ENCODE data around the gene NSMCE3. TPM values are rescaled to one million over a fixed set of nuclear protein-coding genes. Genes with fewer than 3 reads are reported as not detected.
A peak's percentile ranks its signal among the peaks of the same experiment; 100 is the strongest.

Gene NSMCE3
- total and polyA plus RNA-seq, 2 experiments from 2014 or later: 9.7 to 10.0 TPM

DNA sequence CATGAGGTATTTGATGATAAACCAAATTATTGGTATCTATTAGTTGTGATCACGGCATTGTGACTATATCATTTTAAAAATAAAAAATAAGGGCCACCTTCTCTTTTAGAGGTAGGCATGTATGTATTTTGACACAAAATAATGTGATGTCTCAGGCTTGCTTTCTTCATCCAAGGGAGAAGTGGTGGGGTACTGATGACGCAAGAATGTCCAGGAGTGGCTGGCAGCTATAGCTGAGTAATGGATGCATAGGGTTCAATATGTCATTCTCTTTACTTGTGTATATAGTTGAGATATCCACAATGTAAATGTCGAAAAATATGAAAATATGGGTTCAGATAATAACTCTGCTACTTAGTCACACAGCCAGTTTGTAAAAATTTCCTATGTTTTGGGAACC, 46.8 kb upstream of the NSMCE3 start (continued):
- TF ChIP-seq ZNF331 (CRISPR knock-in tag; IDR thresholded peaks at IDR 0.05; ENCODE audit: low read depth) (no peak), EZH2phosphoT487 (IDR thresholded peaks at IDR 0.05; ENCODE audit: unreplicated experiment) (no peak), JUNB (IDR thresholded peaks at IDR 0.05; ENCODE audit: unreplicated experiment) (no peak), EZH2 (IDR thresholded peaks at IDR 0.05; ENCODE audit: low read depth, unreplicated experiment) (no peak), STAT1 (IDR thresholded peaks at IDR 0.05; ENCODE audit: unreplicated experiment) (no peak), ZNF114 (CRISPR knock-in tag; IDR thresholded peaks at IDR 0.05) (no peak)
- TF ChIP-seq, protein P1, sequence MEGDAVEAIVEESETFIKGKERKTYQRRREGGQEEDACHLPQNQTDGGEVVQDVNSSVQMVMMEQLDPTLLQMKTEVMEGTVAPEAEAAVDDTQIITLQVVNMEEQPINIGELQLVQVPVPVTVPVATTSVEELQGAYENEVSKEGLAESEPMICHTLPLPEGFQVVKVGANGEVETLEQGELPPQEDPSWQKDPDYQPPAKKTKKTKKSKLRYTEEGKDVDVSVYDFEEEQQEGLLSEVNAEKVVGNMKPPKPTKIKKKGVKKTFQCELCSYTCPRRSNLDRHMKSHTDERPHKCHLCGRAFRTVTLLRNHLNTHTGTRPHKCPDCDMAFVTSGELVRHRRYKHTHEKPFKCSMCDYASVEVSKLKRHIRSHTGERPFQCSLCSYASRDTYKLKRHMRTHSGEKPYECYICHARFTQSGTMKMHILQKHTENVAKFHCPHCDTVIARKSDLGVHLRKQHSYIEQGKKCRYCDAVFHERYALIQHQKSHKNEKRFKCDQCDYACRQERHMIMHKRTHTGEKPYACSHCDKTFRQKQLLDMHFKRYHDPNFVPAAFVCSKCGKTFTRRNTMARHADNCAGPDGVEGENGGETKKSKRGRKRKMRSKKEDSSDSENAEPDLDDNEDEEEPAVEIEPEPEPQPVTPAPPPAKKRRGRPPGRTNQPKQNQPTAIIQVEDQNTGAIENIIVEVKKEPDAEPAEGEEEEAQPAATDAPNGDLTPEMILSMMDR (conservative IDR thresholded peaks at IDR 0.05; ENCODE audit: low read depth in 2 of 2): no peak

DNA sequence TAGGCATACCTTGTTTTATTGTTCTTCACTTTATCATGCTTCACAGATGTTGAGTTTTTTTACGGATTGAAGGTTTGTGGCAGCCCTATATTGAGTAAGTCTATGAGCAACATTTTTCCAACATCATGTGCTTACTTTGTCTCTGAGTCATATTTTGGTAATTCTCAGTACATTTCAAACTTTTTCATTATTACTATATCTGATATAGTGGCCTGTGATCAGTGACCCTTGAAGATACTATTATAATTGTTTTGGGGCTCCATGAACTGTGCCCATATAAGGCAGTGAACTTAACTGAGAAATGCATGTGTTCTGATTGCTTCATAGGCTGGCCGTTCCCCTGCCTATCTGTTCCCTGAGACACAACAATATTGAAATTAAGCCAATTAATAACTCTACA, 42.8 kb upstream of the NSMCE3 start:
- peaks cover 4% of the 10 kb centered on the region; the same call in 1 of the 3 replicates for H3K4me1 Mint-ChIP-seq
- Histone ChIP-seq H3K27me3 (ENCODE audit: insufficient read depth) (no peaks in the 10 kb centered on the region), H3F3A (replicated peaks; ENCODE audit: low read depth) (no peaks in the 10 kb centered on the region), H3K27ac (ENCODE audit: low read depth) (no peak overlapping the region), H4K20me1 (replicated peaks; ENCODE audit: insufficient read depth) (no peaks in the 10 kb centered on the region), H3K4me2 (no peak overlapping the region), H2AFZ (no peak overlapping the region), H3K9me2 (ENCODE audit: insufficient read depth) (peaks cover 11% of the 10 kb centered on the region), H3K79me2 (replicated peaks; ENCODE audit: insufficient read depth) (no peaks in the 10 kb centered on the region), H3K4me1 (ENCODE audit: insufficient read depth) (no peaks in the 10 kb centered on the region), H3K36me3 (ENCODE audit: insufficient read depth) (no peaks in the 10 kb centered on the region), H3K4me3 (no peak overlapping the region)
- no peaks in the 10 kb centered on the region for H3K27me3 Mint-ChIP-seq (ENCODE audit: insufficient read depth, low read depth, poor library complexity)
- H3K9me3 Mint-ChIP-seq: no peaks in the 10 kb centered on the region
- H3K36me3 Mint-ChIP-seq (ENCODE audit: low read depth): no peaks in the 10 kb centered on the region
- H3K4me3 Mint-ChIP-seq: no peak overlapping the region
- ATAC-seq (no peak), DNase-seq (ENCODE audit: low spot score) (no peak)
- H3K27ac Mint-ChIP-seq: peak overlapping the region; percentile 61; the same call in 1 of the 2 replicates
- TF ChIP-seq EZH2phosphoT487 (IDR thresholded peaks at IDR 0.05; ENCODE audit: unreplicated experiment) (no peak), NANOG (IDR thresholded peaks at IDR 0.05; ENCODE audit: borderline replicate concordance) (no peak), ZNF114 (CRISPR knock-in tag; IDR thresholded peaks at IDR 0.05) (no peak), JUNB (IDR thresholded peaks at IDR 0.05; ENCODE audit: unreplicated experiment) (no peak), EZH2 (IDR thresholded peaks at IDR 0.05; ENCODE audit: low read depth, unreplicated experiment) (no peak), STAT1 (IDR thresholded peaks at IDR 0.05; ENCODE audit: unreplicated experiment) (no peak), CREB1 (CRISPR knock-in tag; IDR thresholded peaks at IDR 0.05; ENCODE audit: low read depth) (no peak)
- TF ChIP-seq, protein P2, sequence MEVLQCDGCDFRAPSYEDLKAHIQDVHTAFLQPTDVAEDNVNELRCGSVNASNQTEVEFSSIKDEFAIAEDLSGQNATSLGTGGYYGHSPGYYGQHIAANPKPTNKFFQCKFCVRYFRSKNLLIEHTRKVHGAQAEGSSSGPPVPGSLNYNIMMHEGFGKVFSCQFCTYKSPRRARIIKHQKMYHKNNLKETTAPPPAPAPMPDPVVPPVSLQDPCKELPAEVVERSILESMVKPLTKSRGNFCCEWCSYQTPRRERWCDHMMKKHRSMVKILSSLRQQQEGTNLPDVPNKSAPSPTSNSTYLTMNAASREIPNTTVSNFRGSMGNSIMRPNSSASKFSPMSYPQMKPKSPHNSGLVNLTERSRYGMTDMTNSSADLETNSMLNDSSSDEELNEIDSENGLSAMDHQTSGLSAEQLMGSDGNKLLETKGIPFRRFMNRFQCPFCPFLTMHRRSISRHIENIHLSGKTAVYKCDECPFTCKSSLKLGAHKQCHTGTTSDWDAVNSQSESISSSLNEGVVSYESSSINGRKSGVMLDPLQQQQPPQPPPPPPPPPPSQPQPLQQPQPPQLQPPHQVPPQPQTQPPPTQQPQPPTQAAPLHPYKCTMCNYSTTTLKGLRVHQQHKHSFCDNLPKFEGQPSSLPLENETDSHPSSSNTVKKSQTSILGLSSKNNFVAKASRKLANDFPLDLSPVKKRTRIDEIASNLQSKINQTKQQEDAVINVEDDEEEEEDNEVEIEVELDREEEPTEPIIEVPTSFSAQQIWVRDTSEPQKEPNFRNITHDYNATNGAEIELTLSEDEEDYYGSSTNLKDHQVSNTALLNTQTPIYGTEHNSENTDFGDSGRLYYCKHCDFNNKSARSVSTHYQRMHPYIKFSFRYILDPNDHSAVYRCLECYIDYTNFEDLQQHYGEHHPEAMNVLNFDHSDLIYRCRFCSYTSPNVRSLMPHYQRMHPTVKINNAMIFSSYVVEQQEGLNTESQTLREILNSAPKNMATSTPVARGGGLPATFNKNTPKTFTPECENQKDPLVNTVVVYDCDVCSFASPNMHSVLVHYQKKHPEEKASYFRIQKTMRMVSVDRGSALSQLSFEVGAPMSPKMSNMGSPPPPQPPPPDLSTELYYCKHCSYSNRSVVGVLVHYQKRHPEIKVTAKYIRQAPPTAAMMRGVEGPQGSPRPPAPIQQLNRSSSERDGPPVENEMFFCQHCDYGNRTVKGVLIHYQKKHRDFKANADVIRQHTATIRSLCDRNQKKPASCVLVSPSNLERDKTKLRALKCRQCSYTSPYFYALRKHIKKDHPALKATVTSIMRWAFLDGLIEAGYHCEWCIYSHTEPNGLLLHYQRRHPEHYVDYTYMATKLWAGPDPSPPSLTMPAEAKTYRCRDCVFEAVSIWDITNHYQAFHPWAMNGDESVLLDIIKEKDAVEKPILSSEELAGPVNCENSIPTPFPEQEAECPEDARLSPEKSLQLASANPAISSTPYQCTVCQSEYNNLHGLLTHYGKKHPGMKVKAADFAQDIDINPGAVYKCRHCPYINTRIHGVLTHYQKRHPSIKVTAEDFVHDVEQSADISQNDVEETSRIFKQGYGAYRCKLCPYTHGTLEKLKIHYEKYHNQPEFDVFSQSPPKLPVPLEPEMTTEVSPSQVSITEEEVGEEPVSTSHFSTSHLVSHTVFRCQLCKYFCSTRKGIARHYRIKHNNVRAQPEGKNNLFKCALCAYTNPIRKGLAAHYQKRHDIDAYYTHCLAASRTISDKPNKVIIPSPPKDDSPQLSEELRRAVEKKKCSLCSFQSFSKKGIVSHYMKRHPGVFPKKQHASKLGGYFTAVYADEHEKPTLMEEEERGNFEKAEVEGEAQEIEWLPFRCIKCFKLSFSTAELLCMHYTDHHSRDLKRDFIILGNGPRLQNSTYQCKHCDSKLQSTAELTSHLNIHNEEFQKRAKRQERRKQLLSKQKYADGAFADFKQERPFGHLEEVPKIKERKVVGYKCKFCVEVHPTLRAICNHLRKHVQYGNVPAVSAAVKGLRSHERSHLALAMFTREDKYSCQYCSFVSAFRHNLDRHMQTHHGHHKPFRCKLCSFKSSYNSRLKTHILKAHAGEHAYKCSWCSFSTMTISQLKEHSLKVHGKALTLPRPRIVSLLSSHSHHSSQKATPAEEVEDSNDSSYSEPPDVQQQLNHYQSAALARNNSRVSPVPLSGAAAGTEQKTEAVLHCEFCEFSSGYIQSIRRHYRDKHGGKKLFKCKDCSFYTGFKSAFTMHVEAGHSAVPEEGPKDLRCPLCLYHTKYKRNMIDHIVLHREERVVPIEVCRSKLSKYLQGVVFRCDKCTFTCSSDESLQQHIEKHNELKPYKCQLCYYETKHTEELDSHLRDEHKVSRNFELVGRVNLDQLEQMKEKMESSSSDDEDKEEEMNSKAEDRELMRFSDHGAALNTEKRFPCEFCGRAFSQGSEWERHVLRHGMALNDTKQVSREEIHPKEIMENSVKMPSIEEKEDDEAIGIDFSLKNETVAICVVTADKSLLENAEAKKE (CRISPR knock-in tag; IDR thresholded peaks at IDR 0.05): no peak
- TF ChIP-seq, protein P1 (conservative IDR thresholded peaks at IDR 0.05; ENCODE audit: low read depth in 2 of 2): no peak
- TF ChIP-seq, protein P3, sequence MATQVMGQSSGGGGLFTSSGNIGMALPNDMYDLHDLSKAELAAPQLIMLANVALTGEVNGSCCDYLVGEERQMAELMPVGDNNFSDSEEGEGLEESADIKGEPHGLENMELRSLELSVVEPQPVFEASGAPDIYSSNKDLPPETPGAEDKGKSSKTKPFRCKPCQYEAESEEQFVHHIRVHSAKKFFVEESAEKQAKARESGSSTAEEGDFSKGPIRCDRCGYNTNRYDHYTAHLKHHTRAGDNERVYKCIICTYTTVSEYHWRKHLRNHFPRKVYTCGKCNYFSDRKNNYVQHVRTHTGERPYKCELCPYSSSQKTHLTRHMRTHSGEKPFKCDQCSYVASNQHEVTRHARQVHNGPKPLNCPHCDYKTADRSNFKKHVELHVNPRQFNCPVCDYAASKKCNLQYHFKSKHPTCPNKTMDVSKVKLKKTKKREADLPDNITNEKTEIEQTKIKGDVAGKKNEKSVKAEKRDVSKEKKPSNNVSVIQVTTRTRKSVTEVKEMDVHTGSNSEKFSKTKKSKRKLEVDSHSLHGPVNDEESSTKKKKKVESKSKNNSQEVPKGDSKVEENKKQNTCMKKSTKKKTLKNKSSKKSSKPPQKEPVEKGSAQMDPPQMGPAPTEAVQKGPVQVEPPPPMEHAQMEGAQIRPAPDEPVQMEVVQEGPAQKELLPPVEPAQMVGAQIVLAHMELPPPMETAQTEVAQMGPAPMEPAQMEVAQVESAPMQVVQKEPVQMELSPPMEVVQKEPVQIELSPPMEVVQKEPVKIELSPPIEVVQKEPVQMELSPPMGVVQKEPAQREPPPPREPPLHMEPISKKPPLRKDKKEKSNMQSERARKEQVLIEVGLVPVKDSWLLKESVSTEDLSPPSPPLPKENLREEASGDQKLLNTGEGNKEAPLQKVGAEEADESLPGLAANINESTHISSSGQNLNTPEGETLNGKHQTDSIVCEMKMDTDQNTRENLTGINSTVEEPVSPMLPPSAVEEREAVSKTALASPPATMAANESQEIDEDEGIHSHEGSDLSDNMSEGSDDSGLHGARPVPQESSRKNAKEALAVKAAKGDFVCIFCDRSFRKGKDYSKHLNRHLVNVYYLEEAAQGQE (IDR thresholded peaks at IDR 0.05; ENCODE audit: unreplicated experiment): no peak

All from GM23338 (cell line).